Esophagus squamous epithelium (tissue), 5 donors: ENCODE results near the gene COL4A2. TPM values are rescaled to one million over a fixed set of nuclear protein-coding genes. Genes with fewer than 3 reads are reported as not detected.

ENCODE experiments used
- DNase-seq: peaks from one replicate; lab custom pipeline; 2025; lab: John Stamatoyannopoulos, UW
- H3K27ac ChIP-seq, 4 donors: fragments of 200-600 bp; sonication (generic); one replicate each; pipeline ENCODE4 v1.5.1; 2016 to 2019; ENCODE audit warnings: mild to moderate bottlenecking in 1 of 4
- H3K27me3 ChIP-seq, 4 donors: fragments of 200-600 bp; sonication (generic); 1 replicate in 3 of 4; 2 replicates in 1 of 4; pipeline versions ENCODE4 v1.5.1 to v1.6.0; 2017 to 2021; ENCODE audit warnings: antibody characterized with exemption in 1 of 4
- H3K36me3 ChIP-seq, 3 donors: fragments of 200-600 bp; sonication (generic); one replicate each; pipeline ENCODE4 v1.5.1; 2016 to 2019
- H3K4me1 ChIP-seq, 3 donors: fragments of 200-600 bp; sonication (generic); one replicate each; pipeline ENCODE4 v1.5.1; 2017 to 2019
- H3K4me3 ChIP-seq, 4 donors: fragments of 200-600 bp; sonication (generic); 1 replicate in 3 of 4; 2 replicates in 1 of 4; pipeline ENCODE4 v1.5.1; 2016 to 2019; ENCODE audit warnings: mild to moderate bottlenecking in 2 of 4, moderate library complexity in 1 of 4
- H3K9me3 ChIP-seq, 3 donors: fragments of 200-600 bp; sonication (generic); one replicate each; pipeline ENCODE4 v1.5.1; 2016 to 2019
- POLR2A ChIP-seq, 4 donors: fragments of 450-650 bp; IDR thresholded peaks; one replicate each; pipeline ENCODE4 v1.6.1; 2017; ENCODE audit warnings: antibody characterized with exemption in 4 of 4, mild to moderate bottlenecking in 4 of 4, moderate library complexity in 3 of 4
- WGBS, 2 donors: methylation state at CpG; one replicate each; pipeline ENCODE4 v1.1.5; 2018; 5-methylcytosine and 5-hydroxymethylcytosine counted together
- intact Hi-C: fragments of 100-400 bp; cut with DNase I; formaldehyde crosslinking; loops from one replicate; pipeline ENCODE4 v1.15.0; 2022
- total RNA-seq, 4 donors: library from RNA; depleted of rRNA; stranded (reverse); fragments of >200 nt; gene quantifications; one replicate each; pipeline ENCODE4 v1.1.0, GENCODE V29; 2016
- TF ChIP-seq, protein P1 (sequence below), 6 experiments: fragments of 450-650 bp in 4 of 6; fragments of 200-600 bp in 2 of 6; sonication (generic) in 2 of 6; IDR thresholded peaks; one replicate each; pipeline ENCODE4 v1.5.1; 2016 to 2019; ENCODE audit warnings: antibody characterized with exemption in 6 of 6, mild to moderate bottlenecking in 4 of 6, moderate library complexity in 4 of 6
- donor health status: DM: yes; HTN: yes; CAD: no.

The COL4A2 gene
- total RNA-seq, 4 donors from 2014 or later = 11.9 to 102 (median 43.5) TPM

DNA sequence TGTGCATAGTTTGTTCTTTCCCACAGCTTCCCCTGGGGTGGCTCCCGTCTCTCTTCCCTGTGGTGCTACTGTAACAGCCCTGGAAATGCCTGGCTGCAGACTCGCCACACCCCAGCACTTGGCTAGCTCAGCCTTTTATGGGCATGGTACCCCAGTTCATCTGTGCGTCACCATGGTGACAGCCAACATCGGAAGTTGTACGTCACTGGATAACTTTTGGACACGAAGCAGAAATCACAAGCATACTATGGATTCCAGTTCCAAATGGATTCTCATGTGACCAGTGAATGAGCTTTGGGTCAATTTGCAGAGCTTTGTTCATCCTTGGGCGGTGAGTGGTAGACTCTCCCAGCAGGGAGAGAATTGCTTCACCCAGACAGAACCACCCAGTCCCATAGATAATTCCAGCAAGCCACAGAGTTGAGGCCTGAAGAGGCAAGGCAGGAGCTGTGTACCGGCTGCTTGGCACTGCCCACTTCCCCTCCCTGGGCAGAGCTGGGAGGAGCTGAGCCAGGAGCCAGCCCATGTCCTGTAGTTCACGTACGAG, 54.4 kb downstream of the COL4A2 start:
- DNase-seq = no peak
- Histone ChIP-seq H3K27me3 (no peaks in the 10 kb centered on the region), H3K4me3 (no peak overlapping the region), H3K36me3 (no peaks in the 10 kb centered on the region), H3K9me3 (no peaks in the 10 kb centered on the region), H3K4me1 (peaks cover 0 to 24% (median 7%) of the 10 kb centered on the region in 3 donors), H3K27ac (peak overlapping the region; percentile 25 to 88 (median 80))
- intact Hi-C loops = no loop called here
- WGBS, 2 donors = 52 to 64% methylated on average over 7 to 8 of the region's 10 CpGs
- no peak for TF ChIP-seq POLR2A (IDR thresholded peaks at IDR 0.05)
- TF ChIP-seq, protein P1, sequence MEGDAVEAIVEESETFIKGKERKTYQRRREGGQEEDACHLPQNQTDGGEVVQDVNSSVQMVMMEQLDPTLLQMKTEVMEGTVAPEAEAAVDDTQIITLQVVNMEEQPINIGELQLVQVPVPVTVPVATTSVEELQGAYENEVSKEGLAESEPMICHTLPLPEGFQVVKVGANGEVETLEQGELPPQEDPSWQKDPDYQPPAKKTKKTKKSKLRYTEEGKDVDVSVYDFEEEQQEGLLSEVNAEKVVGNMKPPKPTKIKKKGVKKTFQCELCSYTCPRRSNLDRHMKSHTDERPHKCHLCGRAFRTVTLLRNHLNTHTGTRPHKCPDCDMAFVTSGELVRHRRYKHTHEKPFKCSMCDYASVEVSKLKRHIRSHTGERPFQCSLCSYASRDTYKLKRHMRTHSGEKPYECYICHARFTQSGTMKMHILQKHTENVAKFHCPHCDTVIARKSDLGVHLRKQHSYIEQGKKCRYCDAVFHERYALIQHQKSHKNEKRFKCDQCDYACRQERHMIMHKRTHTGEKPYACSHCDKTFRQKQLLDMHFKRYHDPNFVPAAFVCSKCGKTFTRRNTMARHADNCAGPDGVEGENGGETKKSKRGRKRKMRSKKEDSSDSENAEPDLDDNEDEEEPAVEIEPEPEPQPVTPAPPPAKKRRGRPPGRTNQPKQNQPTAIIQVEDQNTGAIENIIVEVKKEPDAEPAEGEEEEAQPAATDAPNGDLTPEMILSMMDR (IDR thresholded peaks at IDR 0.05) = no peak

GRCh38 chr13:110363010-110363409, 55.9 kb downstream of the COL4A2 start:
- no peak for DNase-seq
- Histone ChIP-seq H3K4me1 (peaks cover 0 to 29% (median 7%) of the 10 kb centered on the region in 3 donors), H3K9me3 (no peaks in the 10 kb centered on the region), H3K4me3 (no peak overlapping the region), H3K27me3 (no peaks in the 10 kb centered on the region), H3K36me3 (no peaks in the 10 kb centered on the region), H3K27ac (peak overlapping the region in 2 of 4 donors; percentile 21 to 84)
- intact Hi-C loops = no loop called here
- 80 to 90% methylated on average over 8 of the region's 8 CpGs for WGBS, 2 donors
- no peak for TF ChIP-seq POLR2A (IDR thresholded peaks at IDR 0.05)
- TF ChIP-seq, protein P1 (IDR thresholded peaks at IDR 0.05) = no peak

DNA sequence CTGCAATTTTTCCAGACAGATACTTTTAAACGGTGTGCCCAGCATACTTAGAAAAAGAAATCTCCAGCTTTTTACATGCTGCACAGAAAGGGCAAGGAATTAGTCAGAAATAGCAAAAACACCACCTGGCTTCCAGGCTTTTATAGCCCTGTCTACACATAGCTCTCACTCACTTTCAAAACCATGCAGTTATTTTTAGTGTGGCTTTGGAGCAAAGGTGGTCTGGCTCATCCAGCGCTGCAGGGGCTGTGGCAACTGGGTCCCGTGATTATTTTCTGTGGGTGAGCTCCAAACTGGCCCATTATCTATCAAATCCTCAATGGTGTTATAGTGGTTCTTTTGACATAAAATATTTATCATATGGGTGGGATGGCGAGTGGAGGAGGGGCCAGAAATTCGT, 57.0 kb downstream of the COL4A2 start:
- Histone ChIP-seq H3K36me3 (no peaks in the 10 kb centered on the region), H3K9me3 (no peaks in the 10 kb centered on the region), H3K4me1 (peaks cover 0 to 29% (median 7%) of the 10 kb centered on the region in 3 donors), H3K4me3 (no peak overlapping the region), H3K27me3 (no peaks in the 10 kb centered on the region), H3K27ac (no peak overlapping the region)
- DNase-seq = no peak
- intact Hi-C loops = no loop called here
- no peak for TF ChIP-seq POLR2A (IDR thresholded peaks at IDR 0.05)
- TF ChIP-seq, protein P1 (IDR thresholded peaks at IDR 0.05) = no peak
- 77 to 78% methylated on average over 5 of the region's 5 CpGs for WGBS, 2 donors

DNA sequence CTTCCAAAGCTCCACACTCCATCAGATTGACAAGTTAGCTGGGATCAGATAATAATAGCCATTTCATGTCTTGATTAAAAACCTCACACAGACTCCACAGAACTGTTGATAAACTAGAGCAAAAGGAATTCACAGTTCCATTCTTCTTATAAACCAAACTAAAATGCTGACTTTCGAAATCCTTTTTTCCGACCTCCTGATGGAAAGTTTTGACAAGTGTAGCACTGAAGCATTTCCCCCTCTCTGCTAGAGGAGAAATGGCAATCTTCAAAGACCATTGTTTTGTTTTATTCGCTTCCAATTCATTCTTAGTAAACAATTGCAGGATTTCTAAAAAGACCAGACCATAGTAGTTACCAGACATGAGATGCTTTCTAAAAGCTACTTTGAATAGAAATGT, 58.8 kb downstream of the COL4A2 start:
- TF ChIP-seq POLR2A (IDR thresholded peaks at IDR 0.05) = no peak
- TF ChIP-seq, protein P1 (IDR thresholded peaks at IDR 0.05) = no peak
- no peaks in the 10 kb centered on the region for H3K36me3 ChIP-seq
- no peaks in the 10 kb centered on the region for H3K9me3 ChIP-seq
- intact Hi-C loops = no loop called here
- no peak overlapping the region for H3K4me3 ChIP-seq
- DNase-seq = no peak
- H3K4me1 ChIP-seq = peaks cover 0 to 20% (median 7%) of the 10 kb centered on the region in 3 donors
- H3K27ac ChIP-seq = peak overlapping the region in 2 of 4 donors; percentile 19 to 26
- WGBS, 2 donors = 48 to 83% methylated on average over 3 of the region's 3 CpGs
- H3K27me3 ChIP-seq = no peaks in the 10 kb centered on the region

- intact Hi-C loops = no loop called here
- Histone ChIP-seq H3K36me3 (no peaks in the 10 kb centered on the region), H3K27ac (no peak overlapping the region), H3K27me3 (no peaks in the 10 kb centered on the region), H3K4me3 (no peak overlapping the region), H3K9me3 (no peaks in the 10 kb centered on the region), H3K4me1 (peaks cover 3 to 20% (median 7%) of the 10 kb centered on the region in 3 donors)
- WGBS, 2 donors = 82% methylated on average over 2 to 3 of the region's 3 CpGs
- TF ChIP-seq, protein P1 (IDR thresholded peaks at IDR 0.05) = no peak
- no peak for TF ChIP-seq POLR2A (IDR thresholded peaks at IDR 0.05)
- DNase-seq = no peak
These were observed 59.6 kb downstream of the COL4A2 start for GRCh38 chr13:110366733-110367132.
